A172 (cell line): Measurements from ENCODE around the gene SPAAR. TPM values are rescaled to one million over a fixed set of nuclear protein-coding genes. Genes with fewer than 3 reads are reported as not detected.
A peak's percentile ranks its signal among the peaks of the same experiment; 100 is the strongest.
"Not testable (repeated sequence)": the region's sequence is repeated elsewhere in the genome, so short reads cannot be mapped to it uniquely, and the experiment has no call there.

Experiments used
- DNase-seq: peaks from one replicate; pipeline ENCODE4 v3.0.0-alpha.2; 2015; ENCODE audit warnings: low spot score
- total RNA-seq: library from RNA; depleted of rRNA; stranded (reverse); fragments of >200 nt; shearing (Covaris generic); gene quantifications from 2 replicates; pipeline ENCODE4 v1.2.3, GENCODE V29; 2014; rRNA removed

The SPAAR gene, protein sequence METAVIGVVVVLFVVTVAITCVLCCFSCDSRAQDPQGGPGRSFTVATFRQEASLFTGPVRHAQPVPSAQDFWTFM
- 0.31 TPM in 1 of 2 replicates, not detected in the other for total RNA-seq

DNA sequence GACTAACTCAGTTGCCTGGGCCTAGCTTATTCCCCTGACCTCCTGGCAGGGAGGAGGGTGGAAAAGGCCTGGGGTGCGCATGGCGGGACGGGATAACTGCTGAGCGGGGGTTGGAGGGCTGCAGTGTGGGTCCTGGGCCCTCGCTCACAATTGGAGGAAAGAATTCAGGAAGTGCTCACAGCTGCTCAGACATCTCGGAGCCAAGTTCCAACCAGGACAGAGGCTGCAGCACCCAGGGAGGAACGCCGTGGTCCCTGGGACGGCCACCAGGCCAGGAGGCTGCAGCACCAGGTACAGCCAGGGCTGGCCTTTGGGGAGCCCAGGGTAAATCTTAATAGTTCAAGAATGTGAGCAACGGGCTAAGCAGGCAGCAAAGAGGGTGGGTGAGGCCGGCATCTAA, at the start of gene SPAAR:
TSS of gene SPAAR (plus strand) at position 217 of the 400 bp plus-strand sequence. CDS start 974 bp downstream, outside the sequence.
- DNase-seq = no peak

DNA sequence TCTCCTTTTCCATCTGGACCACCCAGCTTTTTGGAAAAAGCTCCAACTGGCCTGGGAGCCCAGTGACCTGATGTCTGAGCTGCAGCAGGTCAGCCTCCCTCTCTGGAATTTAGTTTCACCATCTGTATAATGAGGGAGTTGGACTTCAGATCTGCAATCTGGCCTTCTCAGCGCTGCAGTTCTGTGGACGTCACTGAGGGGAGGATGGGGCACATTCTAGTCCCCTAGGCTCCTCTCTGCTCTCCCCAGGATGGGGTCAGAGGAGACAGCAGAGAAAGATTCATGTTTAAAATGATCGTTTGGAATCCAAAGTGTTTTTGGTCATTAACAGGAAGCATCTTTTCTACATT, 49.3 kb upstream of the SPAAR start:
- DNase-seq = no peak

DNA sequence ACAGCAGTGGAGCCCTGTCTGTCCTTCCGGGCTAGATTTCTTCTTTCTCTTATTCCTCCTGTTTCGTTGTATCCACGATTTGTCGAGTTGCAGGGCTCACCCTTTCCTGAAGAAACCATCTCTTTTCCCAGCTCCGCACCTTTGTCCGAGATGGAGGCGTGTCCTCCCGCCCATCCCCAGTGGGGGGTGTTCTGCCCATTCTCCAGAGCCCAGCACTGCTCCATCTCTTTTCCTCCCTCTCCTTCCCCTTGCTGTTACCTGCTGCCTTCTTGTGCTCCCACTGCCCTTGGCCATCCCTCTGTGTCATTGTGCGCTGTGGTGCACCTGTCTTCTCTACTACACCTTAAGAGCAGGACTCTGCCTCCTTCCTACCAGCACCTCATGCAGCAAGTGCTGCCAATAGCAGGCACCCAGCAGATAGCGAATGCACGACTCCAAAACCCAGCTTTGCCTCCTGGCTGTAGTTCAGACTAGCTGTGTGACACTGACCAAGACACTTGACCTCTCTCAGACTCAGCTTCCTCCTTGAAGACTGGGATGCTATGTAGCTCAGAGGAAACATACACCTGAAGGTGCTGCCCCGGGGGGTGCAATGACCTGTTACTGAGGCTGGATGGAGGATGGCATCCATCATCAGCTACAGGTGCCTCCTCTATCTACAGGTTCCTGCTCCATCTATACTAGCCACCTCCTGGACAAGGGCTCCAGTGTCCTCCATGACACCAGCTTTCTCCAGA, 48.0 kb upstream of the SPAAR start:
- DNase-seq = no peak

DNA sequence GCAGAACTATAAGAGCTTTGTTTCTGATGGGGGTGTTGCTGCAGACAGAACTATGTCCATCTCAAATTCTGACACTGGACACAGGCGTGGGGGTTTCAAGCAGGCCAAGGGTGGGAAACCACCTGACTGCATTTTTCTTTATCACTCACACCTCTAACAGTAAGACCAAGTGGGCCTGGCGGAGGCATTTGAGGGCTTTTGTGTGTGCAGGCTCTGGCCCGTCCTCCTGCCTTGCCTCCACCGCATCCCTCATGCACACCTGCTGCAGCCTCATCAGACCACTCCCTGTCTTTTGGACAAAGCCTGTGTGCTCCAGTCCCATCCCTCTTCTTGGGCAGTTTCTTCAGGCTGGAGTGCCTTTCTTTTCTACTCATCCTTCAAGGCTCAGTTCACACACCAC, 47.0 kb upstream of the SPAAR start:
- DNase-seq = no peak

DNA sequence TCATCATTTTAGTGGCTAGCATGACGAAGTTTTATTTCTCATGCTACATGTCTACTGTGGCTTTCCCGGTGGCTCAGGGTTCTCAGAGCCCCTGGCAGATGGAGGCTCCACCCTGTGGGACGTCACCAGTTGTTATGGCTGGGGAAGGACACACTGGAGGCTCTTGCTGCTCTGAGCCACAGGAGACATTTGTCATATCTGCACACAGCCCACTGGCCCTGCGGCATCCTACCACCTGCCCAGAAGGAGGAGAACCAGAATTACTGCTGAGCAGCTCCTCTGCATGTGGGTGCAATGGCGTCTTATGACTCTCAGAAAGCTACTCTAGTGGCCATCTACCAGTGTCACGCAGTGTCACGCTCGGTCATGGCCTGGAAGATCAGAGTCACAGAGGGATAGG, 45.7 kb upstream of the SPAAR start:
- DNase-seq = no peak

DNA sequence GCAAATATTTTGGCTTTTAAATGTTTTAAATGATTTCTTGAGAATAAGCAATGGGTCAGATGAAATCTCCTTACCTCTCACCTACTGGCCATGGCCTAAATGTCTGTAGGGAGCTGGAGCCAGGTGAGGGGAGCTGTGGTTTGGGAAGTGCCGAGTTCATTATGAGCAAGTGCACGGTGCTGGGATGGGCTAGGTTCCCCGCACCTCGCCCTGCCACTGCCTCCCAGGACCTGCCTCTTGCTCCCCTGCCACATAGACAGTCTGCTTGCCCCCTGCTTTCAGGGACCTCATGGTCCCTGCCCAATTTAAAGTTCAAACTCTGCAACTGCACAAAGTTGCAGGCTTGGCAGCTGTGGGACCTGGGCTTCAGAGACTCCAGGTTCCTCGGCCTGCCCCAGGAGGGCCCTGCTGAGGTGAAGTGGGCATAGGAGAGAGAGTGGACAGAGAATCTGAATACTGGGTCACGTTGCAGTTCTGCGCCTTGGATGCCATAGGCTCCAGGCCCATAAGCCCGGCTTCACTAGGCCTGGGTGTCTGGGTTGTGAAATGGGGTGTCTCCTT, 44.5 kb upstream of the SPAAR start:
- no peak for DNase-seq

DNA sequence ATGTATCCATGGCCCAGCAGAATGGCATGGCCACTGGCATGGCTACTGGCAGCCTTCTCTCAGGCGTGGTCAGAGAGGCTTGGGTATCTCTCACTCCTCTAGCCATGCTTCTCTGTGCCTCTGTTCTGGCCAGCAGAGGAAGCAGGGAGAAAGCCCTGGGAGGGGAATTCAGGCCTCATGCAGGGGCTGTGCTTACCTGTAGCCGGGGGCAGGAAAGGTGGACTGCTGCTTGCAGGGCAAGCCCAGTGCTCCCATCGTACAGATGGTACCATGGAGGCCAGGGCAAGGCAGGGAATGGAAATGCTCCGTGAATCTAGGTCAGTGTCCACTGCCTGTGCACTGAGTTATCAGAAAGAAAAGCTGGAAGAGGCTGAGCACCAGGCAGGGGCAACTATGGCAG, 41.8 kb upstream of the SPAAR start:
- DNase-seq = no peak

DNA sequence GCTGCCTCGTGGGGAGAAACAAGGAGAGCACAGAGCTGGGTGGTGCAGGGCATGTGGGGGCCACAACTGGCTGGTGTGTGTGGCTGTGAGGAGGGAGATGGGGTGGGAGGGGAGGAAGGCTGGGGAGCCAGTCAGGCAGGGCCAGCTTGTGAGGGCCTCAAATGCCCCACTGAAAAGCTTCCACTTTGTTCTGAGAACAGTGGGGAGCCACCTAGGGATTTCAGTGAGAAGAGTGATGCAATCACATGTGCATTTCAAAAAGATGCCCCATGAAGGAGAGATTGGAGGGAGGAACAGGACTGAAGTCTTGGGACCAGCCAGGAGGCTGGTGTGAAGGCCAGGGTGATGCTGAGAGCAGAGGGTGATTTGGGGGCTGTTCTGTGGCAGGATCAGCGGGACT, 40.4 kb upstream of the SPAAR start:
- no peak for DNase-seq

DNA sequence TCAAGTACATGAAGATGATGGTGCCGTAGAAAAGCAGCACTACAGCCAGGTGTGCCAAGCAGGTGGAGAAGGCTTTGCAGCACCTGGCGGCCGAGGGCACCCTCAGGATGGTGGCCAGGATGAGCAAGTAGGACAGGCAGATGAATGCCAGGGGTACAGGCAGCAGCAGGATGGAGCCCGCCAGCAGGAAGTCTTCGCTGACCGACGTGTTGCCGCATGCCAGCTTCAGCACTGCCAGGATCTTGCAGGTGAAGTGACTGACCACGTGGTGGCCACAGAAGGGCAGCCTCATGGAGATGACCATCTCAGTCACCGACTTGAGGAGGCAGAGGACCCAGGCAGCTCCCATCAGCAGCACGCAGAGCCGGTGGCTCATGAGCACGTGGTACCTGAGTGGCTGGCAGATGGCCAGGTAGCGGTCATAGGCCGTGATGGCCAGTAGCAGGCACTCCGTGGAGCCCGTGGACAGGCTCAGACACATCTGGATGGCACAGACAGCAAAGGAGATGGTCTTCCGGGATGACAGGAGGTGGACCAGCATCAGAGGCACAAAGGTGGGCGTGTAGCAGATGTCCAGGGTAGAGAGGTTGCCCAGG, 39.6 kb upstream of the SPAAR start:
- no peak for DNase-seq

DNA sequence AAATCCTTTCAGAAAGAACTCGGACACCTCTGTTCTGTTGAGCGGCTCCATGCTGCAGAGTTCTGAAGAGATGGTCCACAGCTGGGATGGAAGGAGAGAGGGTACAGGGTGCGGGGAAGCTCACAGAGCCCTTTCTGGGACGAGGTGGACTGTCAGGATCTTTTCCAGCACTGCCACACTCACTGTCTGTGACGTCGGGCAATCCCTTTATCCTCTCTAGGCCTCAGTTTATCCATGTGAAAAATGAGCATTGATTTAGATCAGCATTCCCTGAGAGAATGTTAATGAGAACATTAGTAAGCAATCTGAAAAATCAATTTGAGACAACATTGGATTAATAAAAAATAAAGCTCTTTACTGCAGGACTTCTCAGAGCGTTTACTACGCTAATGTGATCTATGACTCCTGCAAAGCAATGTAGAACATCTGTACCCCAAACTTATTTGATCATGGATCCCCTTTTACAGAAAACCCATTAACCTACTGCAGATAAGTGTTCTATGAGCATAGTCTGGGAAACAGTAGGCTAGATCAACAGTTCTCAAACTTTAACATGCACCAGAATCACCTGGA, 38.9 kb upstream of the SPAAR start, which contains the start of gene OR13J1:
TSS of gene OR13J1 (minus strand) at position 51 of the 573 bp plus-strand sequence. CDS start at position 51, 0 bp downstream.
- DNase-seq = no peak

DNA sequence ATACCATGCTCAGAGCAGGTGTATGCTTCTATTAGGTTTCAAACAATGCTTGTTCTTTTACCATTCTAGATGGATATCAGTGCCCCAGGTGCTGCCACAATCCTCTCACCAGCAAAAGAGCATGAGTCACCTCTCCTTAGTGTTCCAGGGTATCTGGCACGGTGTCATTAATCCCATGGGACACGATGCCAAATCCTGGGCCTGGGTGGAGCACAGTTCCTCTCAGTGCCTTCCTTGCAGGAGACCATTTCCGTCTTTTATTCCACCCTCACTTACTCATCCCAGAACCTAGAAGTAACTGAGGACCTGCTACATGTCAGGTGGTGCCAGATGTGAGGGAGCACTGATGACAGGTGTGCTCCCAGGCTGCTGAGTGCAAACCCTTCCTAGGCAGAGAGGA, 37.7 kb upstream of the SPAAR start:
- peak; percentile 81 for DNase-seq

DNA sequence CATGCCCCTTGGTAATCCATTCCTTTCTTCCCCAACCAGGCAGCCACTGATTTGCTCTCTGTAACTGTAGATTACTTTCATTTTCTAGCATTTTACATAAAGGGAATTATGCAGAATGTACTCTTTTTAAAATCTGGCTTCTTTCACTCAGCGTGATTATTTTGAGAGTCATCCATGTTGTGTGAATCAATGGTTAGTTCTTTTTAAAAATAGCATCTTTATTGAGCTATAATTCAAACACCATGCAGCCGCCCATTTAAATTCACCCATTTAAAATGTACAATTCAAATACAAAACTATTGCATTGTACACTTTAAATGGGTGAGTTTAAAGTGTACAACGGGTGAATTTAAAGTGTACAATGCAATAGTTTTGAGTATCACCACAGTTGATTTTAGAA, 36.8 kb upstream of the SPAAR start:
- no peak for DNase-seq

DNA sequence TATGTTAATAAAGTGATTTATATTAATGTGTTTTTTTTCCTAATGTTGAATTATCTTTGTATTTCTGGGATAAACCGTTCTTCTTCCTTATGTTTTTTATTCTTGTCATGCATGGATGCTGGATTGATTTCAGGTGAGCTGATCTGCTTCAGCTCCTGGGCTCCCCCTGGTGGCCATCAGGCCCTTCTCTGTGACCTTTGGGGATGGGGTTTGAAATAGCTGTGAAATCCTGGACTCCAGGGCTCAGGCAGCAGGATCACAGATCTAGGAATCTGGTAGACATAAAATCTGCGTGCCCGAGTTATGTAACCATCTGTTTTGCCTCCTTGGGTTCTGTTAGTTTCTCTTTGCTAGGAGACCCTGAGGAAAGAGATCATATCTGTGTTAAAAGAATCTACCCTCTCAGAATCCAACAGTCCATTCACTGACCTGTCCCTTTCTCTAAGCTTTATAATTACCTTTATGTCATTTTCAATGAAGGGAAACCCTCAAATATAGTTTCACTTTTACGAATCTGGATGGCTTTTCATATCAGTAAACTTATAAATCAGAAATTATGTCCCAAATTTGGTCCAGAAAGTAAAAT, 26.9 kb upstream of the SPAAR start:
- DNase-seq = peak; percentile 52

DNA sequence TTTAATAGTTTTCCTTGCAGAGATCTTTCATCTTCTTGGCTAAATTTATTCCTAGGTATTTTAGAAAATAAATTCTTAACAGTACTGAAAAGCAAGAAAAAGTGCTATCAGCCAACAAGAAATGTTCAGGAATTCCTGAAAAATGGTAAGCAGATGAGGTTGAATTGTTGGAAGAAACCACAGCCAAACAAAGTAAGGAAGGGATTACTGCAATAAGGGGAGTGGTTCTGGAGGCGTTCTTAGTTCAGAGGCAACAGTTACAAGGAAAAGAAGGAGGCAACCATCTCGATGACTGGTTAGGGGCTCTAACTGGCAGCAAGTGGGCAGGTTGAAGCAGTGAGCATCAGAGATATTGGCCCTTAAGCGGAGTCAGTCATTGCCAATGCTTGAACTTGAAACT, 26.3 kb upstream of the SPAAR start:
- DNase-seq = no peak

DNA sequence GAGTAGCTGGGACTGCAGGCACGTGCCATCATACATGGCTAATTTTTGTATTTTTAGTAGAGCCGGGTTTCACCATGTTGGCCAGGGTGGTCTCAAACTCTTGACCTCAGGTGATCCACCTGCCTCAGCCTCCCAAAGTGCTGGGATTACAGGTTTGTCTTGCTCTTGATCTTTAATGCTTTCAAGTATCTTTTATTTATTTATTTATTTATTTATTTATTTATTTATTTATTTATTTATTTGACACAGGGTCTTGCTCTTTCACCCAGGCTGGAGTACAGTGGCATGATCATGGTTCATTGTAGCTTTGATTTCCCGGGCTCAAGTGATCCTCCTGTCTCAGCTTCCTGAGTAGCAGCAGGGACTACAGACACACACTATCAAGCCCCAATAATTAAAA, 24.4 kb upstream of the SPAAR start:
- DNase-seq = not testable (repeated sequence)

DNA sequence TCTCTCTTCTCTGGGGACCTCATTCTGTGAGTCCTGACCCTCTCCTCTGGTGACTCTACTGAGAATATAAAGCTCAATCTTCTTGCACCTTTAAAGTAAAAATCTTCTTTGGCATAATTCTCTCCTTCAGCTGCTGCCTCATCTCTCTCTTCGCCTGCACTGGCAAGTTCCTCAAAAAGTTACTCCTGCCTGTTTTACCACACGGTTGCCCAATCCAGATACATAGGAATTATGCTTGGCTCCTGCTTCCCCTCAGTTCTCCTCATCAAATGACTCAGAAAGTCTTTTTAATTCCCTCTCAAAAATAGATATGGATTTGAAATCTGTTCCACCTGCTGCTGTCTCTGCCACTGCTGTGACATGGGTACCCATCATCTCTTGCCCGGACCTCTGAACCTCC, 17.6 kb upstream of the SPAAR start:
- no peak for DNase-seq

DNA sequence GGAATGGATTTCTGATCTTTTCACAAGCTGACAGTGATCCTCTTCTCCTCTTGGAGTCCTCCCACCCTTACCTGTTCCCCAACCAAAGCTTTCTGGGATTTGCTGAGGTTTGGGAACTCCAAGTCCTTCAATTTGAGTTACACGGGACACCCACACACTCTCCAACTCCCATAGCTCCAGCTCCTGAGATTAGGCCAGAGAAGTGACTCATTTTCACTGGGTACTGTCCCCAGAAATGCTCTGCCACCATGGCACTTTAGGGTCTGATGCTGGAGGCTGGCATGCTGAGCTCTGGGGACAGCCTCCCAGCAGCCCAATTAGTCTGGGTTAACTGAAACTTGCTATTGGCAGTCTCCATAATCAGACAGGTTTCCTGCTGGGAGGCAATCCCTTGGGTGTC, 17.2 kb upstream of the SPAAR start:
- DNase-seq = no peak

DNA sequence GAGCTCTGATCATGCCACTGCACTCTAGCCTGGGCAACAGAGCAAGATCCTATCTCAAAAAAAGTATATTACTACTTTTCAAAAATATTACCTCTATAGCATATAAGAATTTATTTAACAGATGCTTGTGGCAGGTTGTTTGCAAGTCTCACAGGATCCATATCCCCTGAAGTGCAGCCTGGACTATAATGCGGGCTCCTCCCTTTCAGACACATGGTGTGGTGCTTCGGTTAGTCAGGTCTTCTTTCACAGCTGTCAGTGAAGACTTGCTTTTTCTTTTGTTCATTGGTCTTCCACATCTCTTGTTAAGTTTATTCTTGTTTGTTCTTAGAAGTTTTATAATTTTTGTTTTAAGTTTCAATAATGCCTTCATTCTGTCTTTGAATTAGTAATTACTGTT, 12.7 kb upstream of the SPAAR start:
- DNase-seq = no peak

DNA sequence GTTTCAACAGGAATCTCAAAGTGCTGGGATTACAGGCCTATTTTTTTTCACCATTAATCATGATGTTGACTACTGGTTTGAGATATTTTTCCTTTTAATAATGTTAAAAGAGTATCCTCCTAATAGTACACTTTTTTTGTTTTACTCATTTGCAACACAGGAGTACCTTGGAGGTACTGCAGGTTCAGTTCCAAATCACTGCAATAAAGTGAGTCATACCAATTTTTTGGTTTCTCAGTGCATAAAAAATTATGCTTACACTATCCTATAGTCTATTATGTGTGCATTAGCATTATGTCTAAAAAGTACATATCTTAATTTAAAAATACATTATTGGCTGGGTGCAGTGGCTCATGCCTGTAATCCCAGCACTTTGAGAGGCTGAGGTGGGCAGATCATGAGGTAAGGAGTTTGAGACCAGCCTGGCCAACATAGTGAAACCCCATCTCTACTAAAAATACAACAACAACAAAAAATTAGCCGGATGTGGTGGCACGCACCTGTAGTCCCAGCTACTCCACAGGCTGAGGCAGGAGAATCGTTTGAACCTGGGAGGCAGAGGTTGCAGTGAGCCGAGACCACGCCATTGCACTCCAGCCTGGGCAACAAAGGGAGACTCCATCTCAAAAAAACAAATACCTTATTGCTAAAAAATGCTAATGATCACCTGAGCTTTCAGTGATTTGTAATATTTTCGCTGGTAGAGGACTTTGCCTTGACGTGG, 11.8 kb upstream of the SPAAR start:
- not testable (repeated sequence) for DNase-seq

DNA sequence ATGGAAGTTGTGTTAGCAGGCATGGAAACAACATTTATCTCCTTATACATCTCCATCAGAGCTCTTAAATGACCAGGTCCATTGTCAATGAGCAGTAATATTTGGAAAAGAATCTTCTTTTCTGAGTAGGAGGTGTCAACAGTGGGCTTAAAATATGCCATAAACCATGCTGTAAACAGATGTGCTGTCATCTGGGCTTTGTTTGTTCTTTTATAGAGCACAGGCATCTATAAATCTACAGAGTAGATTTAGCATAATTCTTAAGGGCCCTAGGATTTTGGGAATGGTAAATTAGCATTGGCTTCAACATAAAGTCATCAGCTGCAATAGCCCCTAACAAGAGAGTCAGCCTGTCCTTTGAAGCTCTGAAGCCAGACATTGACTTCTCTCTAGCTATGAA, 11.0 kb upstream of the SPAAR start:
- no peak for DNase-seq

DNA sequence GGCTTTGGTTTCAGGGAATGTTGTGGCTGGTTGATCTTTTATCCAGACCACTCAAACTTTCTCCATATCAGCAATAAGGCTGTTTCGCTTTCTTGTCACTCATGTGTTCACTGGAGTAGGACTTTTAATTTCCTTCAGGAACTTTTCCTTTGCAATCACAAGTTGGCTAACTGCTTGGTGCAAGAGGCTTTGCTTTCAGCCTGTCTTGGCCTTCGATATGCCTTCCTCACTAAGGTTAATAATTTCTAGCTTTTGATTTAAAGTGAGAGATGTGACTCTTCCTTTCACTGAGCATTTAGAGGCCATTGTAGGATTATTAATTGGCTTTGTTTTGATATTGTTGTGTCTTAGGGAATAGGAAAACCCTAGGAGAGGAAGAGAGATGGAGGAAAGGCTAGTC, 10.3 kb upstream of the SPAAR start:
- DNase-seq = no peak

DNA sequence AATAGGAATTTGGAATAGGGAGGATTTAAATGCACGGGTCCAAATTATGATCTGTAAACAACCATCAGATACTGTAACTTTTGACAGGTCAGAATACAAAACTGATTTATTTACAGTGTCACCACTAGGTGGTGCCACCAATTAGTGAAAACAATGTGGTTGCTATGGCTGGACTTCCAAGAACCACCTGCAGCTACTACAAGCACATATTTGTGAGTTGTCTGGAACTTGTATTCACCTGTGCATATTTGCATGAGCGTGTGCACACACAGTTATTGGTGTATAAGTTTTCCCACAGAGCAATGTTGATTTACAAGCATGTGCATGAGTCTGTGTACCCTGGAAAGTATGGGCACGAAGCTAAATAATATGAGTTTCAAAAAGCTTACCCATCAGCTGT, 6.2 kb upstream of the SPAAR start:
- peak; percentile 71 for DNase-seq
